H1 (cell line): Measurements from ENCODE around the gene HPCAL4. TPM values are rescaled to one million over a fixed set of nuclear protein-coding genes. Genes with fewer than 3 reads are reported as not detected.

Source experiments
- CTCF ChIA-PET: fragments of 300-600 bp; sonication (Branson Sonifier 250); formaldehyde crosslinking; loops from one replicate; lab custom pipeline; 2021; ENCODE audit not compliant: partially characterized antibody; lab: Charles Lee
- POLR2A ChIA-PET: fragments of 300-600 bp; sonication (Branson Sonifier 250); formaldehyde crosslinking; loops from one replicate; lab custom pipeline; 2021; ENCODE audit warnings: inconsistent platforms; ENCODE audit not compliant: partially characterized antibody; lab: Charles Lee
- DNase-seq, 2 experiments: peaks; one replicate each; pipeline versions ENCODE4 v3.0.0 to v3.0.0-alpha.2; 2010 to 2022; ENCODE audit warnings: low spot score in 2 of 2, low read depth in 1 of 2, mixed read lengths in 1 of 2
- FAIRE-seq: peaks from 2 replicates; lab custom pipeline; 2011; peaks lifted over from hg19 to GRCh38; lab: Jason Lieb, UNC
- H2AFZ ChIP-seq: 2 replicates; pipeline ENCODE4 v1.8.1; 2012; ENCODE audit warnings: low read length, inconsistent platforms
- H2AK5ac ChIP-seq: 2 replicates; pipeline ENCODE4 v1.6.1; 2013; ENCODE audit warnings: low read depth, low read length
- H2BK120ac ChIP-seq: replicated peaks from 2 replicates; pipeline ENCODE3; 2013; ENCODE audit warnings: low read depth, low read length, inconsistent platforms
- H2BK12ac ChIP-seq: 2 replicates; pipeline ENCODE4 v1.6.1; 2013; ENCODE audit warnings: low read depth, low read length
- H2BK15ac ChIP-seq: 2 replicates; pipeline ENCODE4 v1.6.1; 2013; ENCODE audit warnings: low read length
- H2BK20ac ChIP-seq: 2 replicates; pipeline ENCODE4 v1.6.1; 2013; ENCODE audit warnings: low read length
- H2BK5ac ChIP-seq: 2 replicates; pipeline ENCODE4 v1.6.1; 2013; ENCODE audit warnings: low read depth, low read length
- H3K14ac ChIP-seq: 2 replicates; pipeline ENCODE4 v1.6.1; 2013; ENCODE audit warnings: inconsistent platforms; ENCODE audit not compliant: insufficient read length
- H3K18ac ChIP-seq: 2 replicates; pipeline ENCODE4 v1.6.1; 2013; ENCODE audit warnings: low read length; ENCODE audit errors: extremely low read depth
- H3K23ac ChIP-seq: 2 replicates; pipeline ENCODE4 v1.6.1; 2013; ENCODE audit warnings: inconsistent platforms; ENCODE audit not compliant: insufficient read length
- H3K23me2 ChIP-seq: 2 replicates; pipeline ENCODE4 v1.6.1; 2013; ENCODE audit warnings: low read depth, low read length
- H3K27ac ChIP-seq: 2 replicates; pipeline ENCODE4 v1.6.1; 2011; ENCODE audit warnings: low read depth, low read length, inconsistent platforms
- H3K27me3 ChIP-seq, 4 experiments: replicated peaks in 1 of 4; 1 replicate in 1 of 4; 2 replicates in 3 of 4; pipeline versions ENCODE4 v1.6.1 to v1.8.1; 2011 to 2013; ENCODE audit warnings: low read length in 3 of 4, mild to moderate bottlenecking in 3 of 4, inconsistent platforms in 2 of 4, mixed read lengths in 2 of 4, moderate library complexity in 1 of 4; ENCODE audit not compliant: control insufficient read depth in 3 of 4, insufficient read depth in 3 of 4; ENCODE audit errors: extremely low read depth in 1 of 4
- H3K36me3 ChIP-seq, 4 experiments: 2 replicates each; pipeline versions ENCODE4 v1.6.1 to v1.8.1; 2011 to 2013; ENCODE audit warnings: mild to moderate bottlenecking in 4 of 4, low read length in 3 of 4, moderate library complexity in 2 of 4, control low read depth in 1 of 4, inconsistent platforms in 1 of 4; ENCODE audit not compliant: insufficient read depth in 4 of 4, control insufficient read depth in 2 of 4
- H3K4ac ChIP-seq: replicated peaks from 2 replicates; pipeline ENCODE3; 2013; ENCODE audit warnings: low read length, low read depth, mixed read lengths, inconsistent platforms; ENCODE audit not compliant: insufficient read length
- H3K4me1 ChIP-seq, 4 experiments: replicated peaks in 1 of 4; 1 replicate in 1 of 4; 2 replicates in 3 of 4; pipeline versions ENCODE4 v1.6.1 to v1.8.1; 2011 to 2013; ENCODE audit warnings: low read length in 3 of 4, inconsistent platforms in 2 of 4, mixed read lengths in 1 of 4; ENCODE audit not compliant: insufficient read depth in 4 of 4, control insufficient read depth in 3 of 4
- H3K4me2 ChIP-seq, 2 experiments: 2 replicates each; pipeline versions ENCODE4 v1.6.1 to v1.8.1; 2011 to 2013; ENCODE audit warnings: low read depth in 2 of 2, low read length in 2 of 2, control low read depth in 1 of 2, inconsistent platforms in 1 of 2, mild to moderate bottlenecking in 1 of 2; ENCODE audit not compliant: insufficient read depth in 1 of 2
- H3K4me3 ChIP-seq, 4 experiments: fragments of 200-600, 300-600 bp in 1 of 4; sonication (generic), shearing (Covaris generic), sonication (Bioruptor Twin) in 1 of 4; 2 replicates each; pipeline versions ENCODE4 v1.5.1 to v1.8.1; 2011 to 2016; ENCODE audit warnings: low read length in 4 of 4, low read depth in 3 of 4, control low read depth in 2 of 4, inconsistent platforms in 2 of 4, mild to moderate bottlenecking in 2 of 4, mixed read lengths in 1 of 4, moderate library complexity in 1 of 4; ENCODE audit not compliant: insufficient read depth in 2 of 4; ENCODE audit errors: extremely low read depth in 1 of 4
- H3K56ac ChIP-seq: replicated peaks from 2 replicates; pipeline ENCODE3; 2013; ENCODE audit warnings: low read depth, mild to moderate bottlenecking, mixed read lengths, low read length, inconsistent platforms; ENCODE audit not compliant: insufficient read length
- H3K79me1 ChIP-seq: 2 replicates; pipeline ENCODE4 v1.6.1; 2013; ENCODE audit warnings: low read depth, low read length, control low read depth
- H3K79me2 ChIP-seq, 2 experiments: 2 replicates each; pipeline versions ENCODE4 v1.6.1 to v1.8.1; 2012 to 2013; ENCODE audit warnings: low read length in 2 of 2, mild to moderate bottlenecking in 2 of 2, inconsistent platforms in 1 of 2; ENCODE audit not compliant: insufficient read depth in 2 of 2, control insufficient read depth in 1 of 2
- H3K9ac ChIP-seq, 4 experiments: replicated peaks in 1 of 4; 1 replicate in 1 of 4; 2 replicates in 3 of 4; pipeline versions ENCODE4 v1.6.1 to v1.8.1; 2011 to 2013; ENCODE audit warnings: low read depth in 3 of 4, low read length in 3 of 4, control low read depth in 2 of 4, mild to moderate bottlenecking in 2 of 4, moderate library complexity in 2 of 4, inconsistent platforms in 1 of 4; ENCODE audit errors: extremely low read depth in 1 of 4
- H3K9me3 ChIP-seq, 2 experiments: 2 replicates each; pipeline versions ENCODE4 v1.6.1 to v1.8.1; 2012 to 2013; ENCODE audit warnings: mild to moderate bottlenecking in 2 of 2, moderate library complexity in 2 of 2, control low read depth in 1 of 2, inconsistent platforms in 1 of 2, low read depth in 1 of 2, low read length in 1 of 2, mixed read lengths in 1 of 2; ENCODE audit not compliant: insufficient read depth in 2 of 2
- H4K20me1 ChIP-seq, 2 experiments: replicated peaks in 1 of 2; 2 replicates each; pipeline versions ENCODE3 to v1.8.1; 2011 to 2013; ENCODE audit warnings: inconsistent platforms in 2 of 2, low read length in 2 of 2, mild to moderate bottlenecking in 1 of 2; ENCODE audit not compliant: insufficient read depth in 2 of 2, control insufficient read depth in 1 of 2
- H4K5ac ChIP-seq: 2 replicates; pipeline ENCODE4 v1.6.1; 2013; ENCODE audit warnings: low read length, low read depth, mixed read lengths, inconsistent platforms; ENCODE audit not compliant: insufficient read length
- H4K8ac ChIP-seq: 2 replicates; pipeline ENCODE4 v1.8.0; 2013; ENCODE audit warnings: mild to moderate bottlenecking, moderate library complexity, low read length, inconsistent platforms; ENCODE audit not compliant: insufficient read depth; ENCODE audit errors: extremely low read depth
- H4K91ac ChIP-seq: replicated peaks from 2 replicates; pipeline ENCODE3; 2013; ENCODE audit warnings: low read length, mixed read lengths, inconsistent platforms; ENCODE audit not compliant: insufficient read length
- CEBPB ChIP-seq: IDR thresholded peaks from 2 replicates; pipeline ENCODE4 v1.6.1; 2012; ENCODE audit warnings: low read depth, low read length
- SUZ12 ChIP-seq: fragments of 200-600 bp; sonication (generic); IDR thresholded peaks from 2 replicates; pipeline ENCODE4 v1.6.1; 2012; ENCODE audit warnings: mild to moderate bottlenecking, inconsistent platforms, low read length, moderate library complexity, mixed read lengths
- WGBS, 2 experiments: shearing (Covaris generic) in 1 of 2; methylation state at CpG; one replicate each; pipeline versions ENCODE4 v1.1.6 to v1.1.7; 2013 to 2015; ENCODE audit warnings: low lambda C conversion rate in 2 of 2, mixed read lengths in 2 of 2, inconsistent platforms in 1 of 2, low coverage in 1 of 2, missing lambda C conversion rate in 1 of 2; ENCODE audit not compliant: insufficient replicate concordance in 2 of 2, insufficient coverage in 1 of 2, insufficient read length in 1 of 2; ENCODE audit errors: extremely low coverage in 1 of 2, missing lambda C conversion rate in 1 of 2; 5-methylcytosine and 5-hydroxymethylcytosine counted together
- polyA plus RNA-seq, 7 experiments: library from polyadenylated mRNA; depleted of rRNA in 3 of 7; stranded (reverse) in 5 of 7; unstranded in 2 of 7; fragments of >200 nt in 5 of 7; fragments of 200-250 nt in 2 of 7; gene quantifications; 1 replicate in 5 of 7; 2 replicates in 1 of 7; 4 replicates in 1 of 7; pipeline versions ENCODE4 v1.2.1 to v1.2.3, GENCODE V29; 2011 to 2013; ENCODE audit warnings: missing spikeins in 2 of 7, mixed read lengths in 2 of 7
- total RNA-seq: library from RNA; stranded (reverse); fragmentation: NEBNext Ultra II Directional; extraction: Animal tissue kit (Norgen Biotek cat#: 25700); gene quantifications from 2 replicates; pipeline ENCODE4 v1.2.1, GENCODE V29; 2021

The HPCAL4 gene
- total and polyA plus RNA-seq, 2 of the 8 experiments (the other 6 are each of a cell fraction or from before 2014, with no cell fraction given): 0.54 to 0.74 TPM

- DNase-seq (no peak), FAIRE-seq (no peak)
- H3K27me3 ChIP-seq: peaks cover 81 to 95% (median 91%) of the 10 kb centered on the region in 4 experiments
- peaks cover 0 to 7% of the 10 kb centered on the region in 2 experiments for H4K20me1 ChIP-seq
- 67% methylated on average over 2 of the region's 2 CpGs; no CpG with 5 or more reads in 1 of the 2 experiments for WGBS, 2 experiments
- H3K14ac ChIP-seq: no peak overlapping the region
- peaks cover 0 to 17% (median 8%) of the 10 kb centered on the region in 4 experiments; a peak in 4 of 7 replicates for H3K4me1 ChIP-seq
- H3K27ac ChIP-seq: no peak overlapping the region
- H3K23ac ChIP-seq: no peak overlapping the region
- no peak overlapping the region for H4K91ac ChIP-seq
- no peak overlapping the region for H4K8ac ChIP-seq
- TF ChIP-seq CEBPB (no peak), SUZ12 (peak; percentile 13; the same call in 1 of the 2 replicates)
- no peak overlapping the region for H2BK120ac ChIP-seq
- H3K9ac ChIP-seq: no peak overlapping the region
- H3K79me2 ChIP-seq: no peaks in the 10 kb centered on the region
- no peak overlapping the region for H4K5ac ChIP-seq
- H2BK12ac ChIP-seq: no peak overlapping the region
- ChIA-PET CTCF (interaction anchor here (0.7 to 1.4 kb wide), 4 partner anchors 15 to 80 kb away, joined by 3 read pairs; partner anchors contain the start of gene NT5C1A), POLR2A (interaction anchor here (2.1 kb wide), 1 partner anchor 13 kb away, joined by 7 read pairs; no protein-coding TSS in a partner anchor)
- H3K23me2 ChIP-seq: peaks cover 5% of the 10 kb centered on the region; the same call in 1 of the 2 replicates
- H3K4ac ChIP-seq: no peak overlapping the region
- H2AK5ac ChIP-seq: no peak overlapping the region
- no peaks in the 10 kb centered on the region for H3K79me1 ChIP-seq
- no peaks in the 10 kb centered on the region for H3K9me3 ChIP-seq
- no peak overlapping the region for H3K18ac ChIP-seq
- no peak overlapping the region for H2BK20ac ChIP-seq
- no peak overlapping the region for H3K56ac ChIP-seq
- H2AFZ ChIP-seq: no peak overlapping the region
- no peak overlapping the region for H3K4me2 ChIP-seq
- no peak overlapping the region for H2BK5ac ChIP-seq
- no peaks in the 10 kb centered on the region for H3K36me3 ChIP-seq
- H3K4me3 ChIP-seq: no peak overlapping the region
- no peak overlapping the region for H2BK15ac ChIP-seq
These were observed 4.0 kb downstream of the HPCAL4 start for GRCh38 chr1:39687243-39687642.
